ENCODE data around the gene ISL2.

Gene ISL2

GRCh38 chr15:76380249-76380648 lies 43.7 kb downstream of the ISL2 start:
- DNase-seq: no peak

GRCh38 chr15:76381366-76381765 lies 44.8 kb downstream of the ISL2 start:
- no peak for DNase-seq

- no peak for DNase-seq
Measured at GRCh38 chr15:76382987-76383728, 46.6 kb downstream of the ISL2 start.

GRCh38 chr15:76384409-76384808 lies 47.8 kb downstream of the ISL2 start:
- no peak for DNase-seq

GRCh38 chr15:76386178-76386577 lies 49.6 kb downstream of the ISL2 start:
- no peak for DNase-seq

GRCh38 chr15:76386926-76387325 lies 50.4 kb downstream of the ISL2 start:
- DNase-seq: no peak

- DNase-seq: no peak
Measured at GRCh38 chr15:76390571-76390970, 54.0 kb downstream of the ISL2 start.

- no peak for DNase-seq
Measured at GRCh38 chr15:76391309-76391708, 54.7 kb downstream of the ISL2 start.

- DNase-seq: no peak
Measured at GRCh38 chr15:76391847-76392246, 55.3 kb downstream of the ISL2 start.
